ENCODE measurements around the gene DUSP10.

DNA sequence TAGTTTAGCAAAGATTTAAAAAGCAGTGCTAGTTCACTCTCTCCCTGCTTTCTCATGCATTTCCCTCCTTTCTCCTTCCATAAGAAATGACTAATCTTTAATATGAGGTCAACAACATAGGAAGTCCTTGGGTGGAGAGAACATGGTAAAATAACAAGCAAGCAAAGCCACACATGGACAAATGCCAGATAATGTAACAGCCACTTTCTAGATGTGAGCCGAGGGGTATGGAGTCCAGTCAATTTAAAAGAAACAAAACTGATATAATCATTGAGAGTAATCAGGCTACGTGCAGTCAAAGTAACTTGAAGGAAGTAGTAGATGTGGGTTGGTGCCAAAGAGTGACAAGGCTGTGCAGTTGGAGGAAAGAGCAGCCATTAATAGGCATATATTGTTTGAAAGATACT lies 69.6 kb downstream of the DUSP10 start:
- TF ChIP-seq CTCF (conservative IDR thresholded peaks at IDR 0.05; ENCODE audit: low read depth, low read length) (no peak), EZH2 (IDR thresholded peaks at IDR 0.05; ENCODE audit: low read length, unreplicated experiment) (no peak), EZH2phosphoT487 (IDR thresholded peaks at IDR 0.05; ENCODE audit: borderline replicate concordance, low read length) (no peak)

Measured in PC-3 (cell line).